HG02623 (cell line): Measurements from ENCODE around the gene TMEM72.

ENCODE experiments used
- ATAC-seq: cut with Tn5 transposase; IDR thresholded peaks from one replicate; pipeline ENCODE4 v1.9.1; 2021; ENCODE audit warnings: moderate library complexity; ENCODE audit not compliant: unreplicated experiment

TMEM72 gene

DNA sequence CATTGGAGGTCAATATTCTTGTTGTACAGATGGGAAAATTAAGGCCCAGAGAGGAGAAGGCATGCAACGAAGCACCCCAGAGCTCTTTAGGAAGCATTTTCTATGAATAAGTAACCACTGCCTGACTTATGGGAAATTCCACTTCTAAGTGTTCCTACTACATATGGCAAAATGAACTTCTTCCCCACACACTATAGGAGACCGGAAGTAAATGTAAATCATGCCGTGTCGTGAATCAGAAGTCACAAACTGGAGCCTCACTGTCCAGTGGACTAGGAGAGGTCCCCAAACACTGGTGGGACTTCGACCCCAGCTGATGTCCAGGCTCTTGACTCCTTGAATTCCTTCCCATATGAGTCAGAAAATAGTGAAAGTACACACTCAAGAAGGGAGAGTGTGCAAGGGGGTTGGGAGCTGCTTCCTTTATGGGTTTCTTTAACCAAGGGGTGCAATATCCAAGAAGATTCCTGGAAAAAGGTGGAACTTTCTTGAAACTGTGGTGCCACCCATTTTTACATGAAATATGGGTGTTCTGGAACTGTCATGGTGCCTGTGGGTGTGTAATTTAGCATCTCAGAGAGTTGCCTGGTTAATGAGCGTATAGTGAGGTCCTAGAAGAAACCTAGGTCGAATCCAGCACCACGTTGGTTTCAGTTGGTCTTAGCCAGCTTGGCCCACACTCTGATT is 55.1 kb downstream of the TMEM72 start:
- peak; percentile 30 for ATAC-seq

- no peak for ATAC-seq
Measured at GRCh38 chr10:44966816-44967509, 55.8 kb downstream of the TMEM72 start.

GRCh38 chr10:44967616-44968015 is 56.5 kb downstream of the TMEM72 start:
- ATAC-seq: no peak

DNA sequence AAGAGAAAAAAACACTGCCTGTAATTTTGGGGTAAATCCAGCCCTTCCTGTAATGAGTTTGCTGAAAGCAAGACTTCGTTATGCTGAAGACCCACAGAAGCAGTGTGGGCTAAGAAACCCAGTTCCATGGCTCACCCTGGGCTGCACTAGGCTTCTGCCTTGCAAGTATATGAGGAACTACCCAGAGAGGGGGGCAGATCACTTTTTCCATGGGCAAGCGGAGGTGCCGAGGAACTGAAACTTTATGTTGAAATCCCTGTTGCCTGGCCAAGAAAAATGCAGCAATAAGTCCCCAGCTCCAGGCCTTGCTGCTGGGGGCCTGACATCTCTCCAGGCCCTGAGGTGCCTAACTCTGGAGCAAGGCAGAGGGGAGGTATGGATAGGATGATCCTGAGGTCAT is 57.0 kb downstream of the TMEM72 start:
- ATAC-seq: no peak

DNA sequence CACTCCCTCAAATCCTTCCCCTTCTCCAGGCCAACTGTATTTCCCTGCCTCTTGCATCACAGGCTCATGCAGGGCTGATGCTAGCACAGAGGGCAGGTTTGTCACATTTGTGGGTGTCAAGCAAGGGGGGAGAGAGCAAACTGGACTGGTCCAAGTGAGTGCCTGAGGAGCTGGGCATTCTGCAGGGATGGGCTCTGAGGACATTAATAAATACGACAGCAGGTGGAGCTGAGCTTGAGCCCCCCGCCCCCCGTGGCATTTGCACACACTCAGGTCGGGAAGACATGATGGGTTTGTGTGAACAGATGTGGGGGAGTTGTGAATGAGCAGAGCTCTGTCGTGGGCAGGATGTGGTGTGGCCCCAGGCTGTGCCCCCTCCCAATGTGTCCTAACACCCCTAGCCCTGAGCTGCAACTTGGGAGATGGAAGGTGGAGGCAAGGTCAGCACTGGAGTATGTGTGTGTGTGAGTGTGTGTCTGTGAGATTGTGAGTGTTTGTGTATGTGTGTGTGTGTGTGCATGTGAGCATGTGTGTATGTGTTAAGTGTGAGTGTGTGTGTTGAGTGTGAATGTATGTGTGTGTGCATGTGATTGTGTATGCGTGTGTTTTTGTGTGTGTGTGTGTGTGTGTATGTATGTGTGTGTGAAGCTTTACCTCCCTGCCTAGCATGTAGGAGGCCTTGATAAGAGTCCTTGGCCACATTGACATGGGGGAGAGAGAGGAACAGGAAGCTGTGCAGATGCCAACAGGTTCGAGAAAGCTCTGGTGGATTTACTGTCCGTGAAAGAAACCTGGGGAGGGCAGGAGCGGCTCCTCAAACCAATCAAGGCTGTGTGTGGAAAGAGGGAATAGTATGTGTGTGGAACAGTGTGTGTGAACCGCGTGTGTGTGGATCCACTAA is 57.6 kb downstream of the TMEM72 start:
- ATAC-seq: no peak

- no peak for ATAC-seq
Measured at GRCh38 chr10:44969854-44970253, 58.7 kb downstream of the TMEM72 start.

- ATAC-seq: no peak
Measured at GRCh38 chr10:44970812-44971395, 59.8 kb downstream of the TMEM72 start.

- no peak for ATAC-seq
Measured at GRCh38 chr10:44971434-44971833, 60.3 kb downstream of the TMEM72 start.

- ATAC-seq: no peak
Measured at GRCh38 chr10:44971935-44972757, 61.0 kb downstream of the TMEM72 start.

DNA sequence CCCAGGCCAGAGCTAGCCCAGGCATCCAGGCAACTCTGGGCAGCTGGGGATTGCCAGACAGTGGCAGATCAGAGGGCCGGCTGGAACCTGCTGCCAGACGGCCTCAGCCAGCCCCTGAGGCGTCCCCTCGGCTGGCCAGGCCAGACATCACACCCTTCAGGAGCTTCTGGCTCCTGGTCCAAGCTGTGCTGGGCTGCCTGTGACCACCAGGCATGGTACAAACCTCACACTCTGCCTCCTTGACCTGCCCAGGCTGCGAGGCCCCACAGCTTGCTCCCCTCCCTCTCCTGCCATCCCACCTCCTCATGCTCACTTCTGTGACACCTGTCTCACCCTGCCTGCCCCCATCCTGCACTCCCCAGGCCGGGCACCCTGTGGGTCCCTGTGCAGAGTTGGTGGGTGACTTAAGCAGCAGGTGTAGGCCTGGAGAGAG is 61.8 kb downstream of the TMEM72 start:
- no peak for ATAC-seq

GRCh38 chr10:44973323-44974081 is 62.4 kb downstream of the TMEM72 start:
- ATAC-seq: no peak

- no peak for ATAC-seq
Measured at GRCh38 chr10:44974082-44974627, 63.0 kb downstream of the TMEM72 start.

- ATAC-seq: peak; percentile 66
Measured at GRCh38 chr10:44974628-44975430, 63.7 kb downstream of the TMEM72 start.

GRCh38 chr10:44975431-44976331 is 64.5 kb downstream of the TMEM72 start:
- no peak for ATAC-seq

DNA sequence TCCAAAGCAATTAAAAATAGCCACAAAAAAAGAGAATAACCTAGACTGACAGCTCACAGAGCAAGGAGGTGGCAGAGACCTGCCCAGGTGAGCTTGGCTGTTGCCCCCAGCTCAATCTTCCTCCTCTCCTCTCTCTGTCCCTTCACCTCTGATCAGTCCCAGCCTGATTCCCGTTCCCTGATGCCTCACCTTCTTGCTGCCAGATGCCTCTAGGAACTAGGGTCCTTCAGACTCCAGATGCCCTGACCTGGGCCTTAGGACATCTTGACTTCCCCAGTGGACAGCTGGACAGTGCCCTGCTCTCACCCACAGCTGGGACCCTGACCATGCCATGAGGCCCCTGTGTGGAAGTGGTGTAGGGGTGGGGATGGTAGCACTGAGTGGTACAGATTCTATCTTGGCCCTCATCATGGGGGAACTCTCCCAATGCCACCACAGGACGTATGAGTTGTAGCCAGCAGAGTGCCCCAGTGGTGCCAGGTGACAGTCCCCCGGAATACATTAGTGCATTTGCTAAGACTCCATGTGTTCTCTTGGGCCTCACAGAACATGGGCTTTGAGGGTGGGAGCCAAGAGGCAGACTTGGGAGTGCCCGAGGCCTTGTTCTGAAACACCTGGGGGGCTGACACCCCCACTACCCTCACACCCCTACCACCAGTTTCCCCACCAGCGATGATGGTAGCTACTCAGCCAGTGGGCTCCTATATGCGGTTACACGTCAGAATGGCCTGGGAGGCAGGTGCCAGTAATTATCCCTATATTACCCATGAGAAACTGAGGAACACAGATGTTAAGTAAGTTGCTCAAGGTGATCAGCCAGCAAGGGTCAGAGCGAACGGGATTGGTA is 65.4 kb downstream of the TMEM72 start:
- ATAC-seq: no peak
